GM23248 (cell line): ENCODE results near the gene EPN3. TPM values are rescaled to one million over a fixed set of nuclear protein-coding genes. Genes with fewer than 3 reads are reported as not detected.

ENCODE experiments used
- DNase-seq: peaks from one replicate; pipeline ENCODE4 v3.0.0-alpha.2; 2015
- H2AFZ ChIP-seq: fragments of 200-600 bp; sonication (generic); 2 replicates; pipeline ENCODE4 v1.6.1; 2016; ENCODE audit warnings: antibody characterized with exemption
- H3F3A ChIP-seq: fragments of 200-600 bp; sonication (generic); 2 replicates; pipeline ENCODE4 v1.6.1; 2016; ENCODE audit warnings: mild to moderate bottlenecking, antibody characterized with exemption, mixed run types; ENCODE audit not compliant: insufficient read depth
- H3K27ac ChIP-seq: fragments of 200-600 bp; sonication (generic); 2 replicates; pipeline ENCODE4 v1.5.1; 2016; ENCODE audit warnings: mild to moderate bottlenecking
- H3K27me3 ChIP-seq: fragments of 200-600 bp; sonication (generic); replicated peaks from 2 replicates; pipeline ENCODE4 v1.6.1; 2016; ENCODE audit warnings: mild to moderate bottlenecking; ENCODE audit not compliant: insufficient read depth
- H3K36me3 ChIP-seq: fragments of 200-600 bp; sonication (generic); 2 replicates; pipeline ENCODE4 v1.6.1; 2016; ENCODE audit warnings: low read depth, mild to moderate bottlenecking
- H3K4me1 ChIP-seq: fragments of 200-600 bp; sonication (generic); 2 replicates; pipeline ENCODE4 v1.6.1; 2016; ENCODE audit warnings: mild to moderate bottlenecking; ENCODE audit not compliant: insufficient read depth
- H3K4me2 ChIP-seq: fragments of 200-600 bp; sonication (generic); one replicate; pipeline ENCODE4 v1.6.1; 2016; ENCODE audit warnings: mild to moderate bottlenecking; ENCODE audit not compliant: unreplicated experiment
- H3K4me3 ChIP-seq: fragments of 200-600 bp; sonication (generic); 2 replicates; pipeline ENCODE4 v1.5.1; 2016; ENCODE audit warnings: mild to moderate bottlenecking
- H3K79me2 ChIP-seq: fragments of 200-600 bp; sonication (generic); 2 replicates; pipeline ENCODE4 v1.6.1; 2016; ENCODE audit warnings: mild to moderate bottlenecking; ENCODE audit not compliant: insufficient read depth
- H3K9ac ChIP-seq: fragments of 200-600 bp; sonication (generic); 2 replicates; pipeline ENCODE4 v1.6.1; 2016; ENCODE audit warnings: mild to moderate bottlenecking
- H3K9me2 ChIP-seq: fragments of 200-600 bp; sonication (generic); 2 replicates; pipeline ENCODE4 v1.6.1; 2016; ENCODE audit warnings: mixed run types, mild to moderate bottlenecking, moderate library complexity; ENCODE audit not compliant: insufficient read depth
- H3K9me3 ChIP-seq: fragments of 200-600 bp; sonication (generic); one replicate; pipeline ENCODE4 v1.6.1; 2017; ENCODE audit warnings: low read depth
- H4K20me1 ChIP-seq: fragments of 200-600 bp; sonication (generic); 2 replicates; pipeline ENCODE4 v1.6.0; 2016; ENCODE audit not compliant: insufficient read depth
- EZH2 ChIP-seq: fragments of 200-600 bp; sonication (generic); IDR thresholded peaks from 2 replicates; pipeline ENCODE4 v1.6.1; 2018; ENCODE audit warnings: antibody characterized with exemption, mild to moderate bottlenecking; ENCODE audit not compliant: insufficient read depth, poor library complexity, severe bottlenecking
- EZH2phosphoT487 ChIP-seq: fragments of 200-600 bp; sonication (generic); IDR thresholded peaks from 2 replicates; pipeline ENCODE4 v1.6.1; 2018; ENCODE audit warnings: antibody characterized with exemption, moderate library complexity, mild to moderate bottlenecking, low read depth; ENCODE audit not compliant: insufficient read depth
- WGBS, 2 experiments: methylation state at CpG; one replicate each; pipeline ENCODE4 v1.1.6; 2015 to 2017; ENCODE audit warnings: low lambda C conversion rate in 2 of 2, low coverage in 1 of 2; ENCODE audit errors: missing lambda C conversion rate in 2 of 2; 5-methylcytosine and 5-hydroxymethylcytosine counted together
- in situ Hi-C: fragments of 300-500 bp; cut with MboI; formaldehyde crosslinking; loops from 2 replicates; pipeline ENCODE4 v1.15.0; 2020
- polyA plus RNA-seq: library from polyadenylated mRNA; unstranded; fragments of >200 nt; fragmentation: Nextera tagmentation; extraction: Ambion mirVana; gene quantifications from 2 replicates; pipeline ENCODE4 v1.2.1, GENCODE V29; 2016
- total RNA-seq: library from RNA; depleted of rRNA; stranded (reverse); fragments of >200 nt; shearing (Covaris generic); gene quantifications from 2 replicates; pipeline ENCODE4 v1.2.3, GENCODE V29; 2014

Gene EPN3
- total and polyA plus RNA-seq, 2 experiments from 2014 or later, result not detected

DNA sequence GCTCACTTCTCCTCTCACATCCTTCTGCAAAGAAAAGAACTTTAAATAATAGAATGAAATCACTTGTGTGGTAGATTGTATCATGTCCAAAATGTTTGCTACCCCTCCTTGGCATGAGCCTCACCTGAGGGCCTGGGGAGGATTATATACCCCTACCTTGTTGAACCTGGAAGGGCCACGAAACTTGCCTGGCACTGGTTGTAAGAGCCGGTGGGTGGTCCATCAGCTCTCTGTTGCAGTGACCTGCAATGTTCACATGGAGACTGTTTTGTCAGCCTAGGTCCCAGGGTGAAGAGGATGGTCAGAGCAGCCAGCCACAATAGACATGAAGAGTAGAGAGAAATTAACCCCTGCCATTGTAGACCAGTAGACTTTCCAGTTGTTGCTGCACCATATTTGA lies 43.7 kb upstream of the EPN3 start:
- DNase-seq, result no peak
- Histone ChIP-seq H3F3A (no peaks in the 10 kb centered on the region), H3K4me3 (no peak overlapping the region), H3K27ac (no peak overlapping the region), H3K9me2 (no peaks in the 10 kb centered on the region), H3K9ac (no peak overlapping the region), H3K79me2 (no peaks in the 10 kb centered on the region), H4K20me1 (no peaks in the 10 kb centered on the region), H3K27me3 (no peaks in the 10 kb centered on the region), H3K36me3 (no peaks in the 10 kb centered on the region; the same call in 1 of the 2 replicates), H2AFZ (no peak overlapping the region), H3K4me1 (peaks cover 8% of the 10 kb centered on the region), H3K4me2 (no peak overlapping the region), H3K9me3 (no peaks in the 10 kb centered on the region)
- TF ChIP-seq EZH2phosphoT487 (no peak), EZH2 (no peak)
- in situ Hi-C loops, result loop anchor here (25.0 kb wide), 1 partner anchor 98 kb away; no protein-coding TSS in a partner anchor
- 93 to 100% methylated on average over 2 of the region's 2 CpGs for WGBS, 2 experiments

DNA sequence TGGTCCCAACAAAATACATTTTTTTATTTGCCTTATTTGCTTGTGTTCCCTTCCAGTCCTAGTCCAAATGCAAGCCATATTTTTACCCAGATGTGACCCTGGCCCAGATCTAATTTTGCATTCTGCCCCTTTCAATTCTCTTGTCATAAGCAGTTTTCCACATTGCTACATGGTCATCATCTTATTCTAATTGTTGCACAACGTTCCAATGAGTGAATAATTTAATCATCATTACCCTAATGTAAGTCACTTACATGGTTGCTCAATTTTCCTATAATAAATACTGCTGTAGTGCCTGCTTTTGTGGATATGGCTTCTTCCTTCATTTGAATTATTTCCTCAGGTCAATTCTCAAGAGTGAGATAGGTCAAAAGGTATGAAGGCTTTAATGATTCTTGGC lies 41.0 kb upstream of the EPN3 start:
- no peak overlapping the region for H3K27ac ChIP-seq
- no peaks in the 10 kb centered on the region for H4K20me1 ChIP-seq
- TF ChIP-seq EZH2phosphoT487 (no peak), EZH2 (no peak)
- H2AFZ ChIP-seq, result no peak overlapping the region
- H3K27me3 ChIP-seq, result no peaks in the 10 kb centered on the region
- H3K36me3 ChIP-seq, result no peaks in the 10 kb centered on the region
- no peaks in the 10 kb centered on the region for H3F3A ChIP-seq
- WGBS, 2 experiments, result 3 to 8% methylated on average over 1 of the region's 1 CpG
- H3K9me2 ChIP-seq, result no peaks in the 10 kb centered on the region
- H3K4me2 ChIP-seq, result no peak overlapping the region
- H3K9me3 ChIP-seq, result no peaks in the 10 kb centered on the region
- H3K79me2 ChIP-seq, result no peaks in the 10 kb centered on the region
- peaks cover 13% of the 10 kb centered on the region for H3K4me1 ChIP-seq
- in situ Hi-C loops, result loop anchor here (25.0 kb wide), 1 partner anchor 96 kb away; no protein-coding TSS in a partner anchor
- H3K4me3 ChIP-seq, result no peak overlapping the region
- peak; percentile 40 for DNase-seq
- H3K9ac ChIP-seq, result no peak overlapping the region

DNA sequence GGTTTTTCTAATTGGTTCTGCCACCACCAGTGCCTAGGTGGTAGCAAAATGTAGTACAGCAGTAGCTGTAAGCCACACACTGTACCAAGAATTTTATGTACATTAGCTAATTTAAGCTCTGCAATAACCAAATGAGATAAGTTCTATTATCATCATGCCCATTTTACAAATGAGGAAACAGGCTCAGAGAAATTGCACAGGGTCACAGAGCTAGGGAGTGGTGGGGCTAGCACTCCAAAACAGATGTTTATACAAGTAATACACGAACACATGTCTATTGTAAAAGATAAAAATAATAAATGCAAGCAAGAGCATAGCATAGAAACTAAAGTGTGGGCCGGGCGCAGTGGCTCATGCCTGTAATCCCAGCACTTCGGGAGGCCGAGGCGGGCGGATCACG lies 40.3 kb upstream of the EPN3 start:
- H3K9me3 ChIP-seq, result no peaks in the 10 kb centered on the region
- no peaks in the 10 kb centered on the region for H4K20me1 ChIP-seq
- no peaks in the 10 kb centered on the region for H3K36me3 ChIP-seq
- in situ Hi-C loops, result loop anchor here (25.0 kb wide), 1 partner anchor 95 kb away; no protein-coding TSS in a partner anchor
- no peak overlapping the region for H3K4me3 ChIP-seq
- H3K79me2 ChIP-seq, result no peaks in the 10 kb centered on the region
- no peak overlapping the region for H3K27ac ChIP-seq
- no peaks in the 10 kb centered on the region for H3F3A ChIP-seq
- H2AFZ ChIP-seq, result no peak overlapping the region
- 82 to 85% methylated on average over 8 of the region's 8 CpGs for WGBS, 2 experiments
- DNase-seq, result no peak
- TF ChIP-seq EZH2 (no peak), EZH2phosphoT487 (no peak)
- H3K4me2 ChIP-seq, result no peak overlapping the region
- H3K9ac ChIP-seq, result no peak overlapping the region
- H3K4me1 ChIP-seq, result peaks cover 13% of the 10 kb centered on the region
- no peaks in the 10 kb centered on the region for H3K9me2 ChIP-seq
- no peaks in the 10 kb centered on the region for H3K27me3 ChIP-seq

DNA sequence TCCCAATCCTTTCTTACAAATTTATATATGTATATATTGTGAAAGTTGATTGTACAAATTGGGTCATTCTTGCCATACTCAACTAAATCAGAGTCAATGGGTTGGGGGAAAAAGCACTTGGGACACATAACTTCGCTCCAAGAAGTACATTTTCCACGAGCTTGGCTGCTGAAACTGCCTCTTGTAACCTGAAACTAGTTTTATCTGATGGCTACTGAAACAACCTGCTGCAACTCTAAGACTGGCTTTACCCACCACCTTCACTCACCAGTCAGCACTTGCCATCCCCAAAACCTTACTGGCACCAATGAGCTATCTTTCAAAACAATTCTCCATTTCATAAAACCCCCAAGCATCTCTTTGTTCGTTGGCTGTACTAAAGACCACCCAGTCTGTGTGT lies 38.8 kb upstream of the EPN3 start:
- in situ Hi-C loops, result loop anchor here (25.0 kb wide), 1 partner anchor 94 kb away; no protein-coding TSS in a partner anchor
- WGBS, 2 experiments, result 50 to 54% methylated on average over 3 of the region's 3 CpGs
- Histone ChIP-seq H3K27ac (no peak overlapping the region), H4K20me1 (no peaks in the 10 kb centered on the region), H3K27me3 (no peaks in the 10 kb centered on the region), H3K4me2 (no peak overlapping the region), H3K4me1 (peaks cover 8% of the 10 kb centered on the region; the same call in 1 of the 2 replicates), H3K79me2 (no peaks in the 10 kb centered on the region), H3K9ac (no peak overlapping the region), H3K4me3 (no peak overlapping the region), H3F3A (no peaks in the 10 kb centered on the region), H2AFZ (no peak overlapping the region), H3K9me3 (no peaks in the 10 kb centered on the region), H3K9me2 (no peaks in the 10 kb centered on the region), H3K36me3 (no peaks in the 10 kb centered on the region)
- TF ChIP-seq EZH2phosphoT487 (no peak), EZH2 (no peak)
- DNase-seq, result no peak
